ENCODE data around the gene EID2B. TPM values are rescaled to one million over a fixed set of nuclear protein-coding genes. Genes with fewer than 3 reads are reported as not detected.

Gene EID2B
- polyA plus RNA-seq, 1 of the 3 experiments (the other 2 are of a cell fraction), result 6.5 TPM

GRCh38 chr19:39497701-39497995 lies 35.0 kb downstream of the EID2B start:
- H2AFZ ChIP-seq (ENCODE audit: low read depth), result peak overlapping the region; percentile 12; the same call in 1 of the 2 replicates
- POLR2A ChIA-PET, result interaction anchor here (0.7 to 1.4 kb wide), 4 partner anchors 17 to 270 kb away, joined by 3 to 5 read pairs (median 4); partner anchors contain the start of genes EID2B, RPS16 and SELENOV
- WGBS (ENCODE audit: low lambda C conversion rate), result 0% methylated on average over 4 of the region's 7 CpGs

More at GRCh38 chr19:39497701-39497995, 35.0 kb downstream of the EID2B start:
- Histone ChIP-seq H4K20me1 (ENCODE audit: insufficient read depth) (no peaks in the 10 kb centered on the region), H3K9me3 (no peaks in the 10 kb centered on the region), H3K27ac (ENCODE audit: low read depth in 2 of 2, low read length in 1 of 2) (no peak overlapping the region), H3K4me2 (peak overlapping the region; percentile 56), H3K4me3 (ENCODE audit: low read depth in 2 of 2, low read length in 1 of 2) (peak overlapping the region in 1 of 2 experiments; percentile 20; a peak in 2 of 4 replicates), H3K27me3 (ENCODE audit: insufficient read depth) (no peaks in the 10 kb centered on the region; the same call in 1 of the 2 replicates), H3F3A (replicated peaks; ENCODE audit: insufficient read depth) (no peaks in the 10 kb centered on the region), H3K9ac (no peak overlapping the region), H3K9me2 (no peaks in the 10 kb centered on the region), H3K4me1 (ENCODE audit: control insufficient read depth in 1 of 2, insufficient read depth in 2 of 2, low read depth in 1 of 2, low read length in 1 of 2) (peaks cover 0 to 9% of the 10 kb centered on the region in 2 experiments; a peak in 1 of 4 replicates), H3K36me3 (replicated peaks in 1 of 2; ENCODE audit: control insufficient read depth in 1 of 2, insufficient read depth in 2 of 2, low read length in 1 of 2) (no peaks in the 10 kb centered on the region), H3K79me2 (ENCODE audit: insufficient read depth) (no peaks in the 10 kb centered on the region)
- TF ChIP-seq IRF3 (IDR thresholded peaks at IDR 0.05; ENCODE audit: low read depth, low read length), result no peak
- no peak for TF ChIP-seq RCOR1 (IDR thresholded peaks at IDR 0.05; ENCODE audit: low read length)
- TF ChIP-seq RXRA (IDR thresholded peaks at IDR 0.05; ENCODE audit: borderline replicate concordance, low read depth), result no peak
- no peak for TF ChIP-seq REST (IDR thresholded peaks at IDR 0.05; ENCODE audit: low read depth, low read length)
- TF ChIP-seq EP300 (IDR thresholded peaks at IDR 0.05; ENCODE audit: borderline replicate concordance in 1 of 2, low read depth in 1 of 2, low read length in 1 of 2), result no peak
- TF ChIP-seq POLR2AphosphoS5 (IDR thresholded peaks at IDR 0.05; ENCODE audit: low read depth, low read length), result no peak
- TF ChIP-seq TCF12 (IDR thresholded peaks at IDR 0.05), result no peak
- TF ChIP-seq FOXJ3 (CRISPR knock-in tag; IDR thresholded peaks at IDR 0.05), result no peak
- no peak for TF ChIP-seq CHD2 (IDR thresholded peaks at IDR 0.05; ENCODE audit: low read length, partially characterized antibody)
- TF ChIP-seq FOSL2 (IDR thresholded peaks at IDR 0.05; ENCODE audit: borderline replicate concordance, low read depth), result no peak
- TF ChIP-seq CTCF (IDR thresholded peaks at IDR 0.05), result no peak
- TF ChIP-seq GABPA (IDR thresholded peaks at IDR 0.05; ENCODE audit: low read depth), result no peak
- no peak for TF ChIP-seq USF1 (IDR thresholded peaks at IDR 0.05; ENCODE audit: borderline replicate concordance, low read depth)
- TF ChIP-seq GATA2 (CRISPR knock-in tag; IDR thresholded peaks at IDR 0.05), result no peak
- CTCF ChIA-PET, result interaction anchor here (0.6 to 2.6 kb wide), 23 partner anchors 9 to 176 kb away, joined by 3 to 44 read pairs (median 4); partner anchors contain the start of genes EID2, EID2B, RPS16 and SELENOV
- no peak for DNase-seq
